ENCODE results near the gene VTA1.
"Not testable (repeated sequence)": the region's sequence is repeated elsewhere in the genome, so short reads cannot be mapped to it uniquely, and the experiment has no call there.

The VTA1 gene, protein sequence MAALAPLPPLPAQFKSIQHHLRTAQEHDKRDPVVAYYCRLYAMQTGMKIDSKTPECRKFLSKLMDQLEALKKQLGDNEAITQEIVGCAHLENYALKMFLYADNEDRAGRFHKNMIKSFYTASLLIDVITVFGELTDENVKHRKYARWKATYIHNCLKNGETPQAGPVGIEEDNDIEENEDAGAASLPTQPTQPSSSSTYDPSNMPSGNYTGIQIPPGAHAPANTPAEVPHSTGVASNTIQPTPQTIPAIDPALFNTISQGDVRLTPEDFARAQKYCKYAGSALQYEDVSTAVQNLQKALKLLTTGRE

DNA sequence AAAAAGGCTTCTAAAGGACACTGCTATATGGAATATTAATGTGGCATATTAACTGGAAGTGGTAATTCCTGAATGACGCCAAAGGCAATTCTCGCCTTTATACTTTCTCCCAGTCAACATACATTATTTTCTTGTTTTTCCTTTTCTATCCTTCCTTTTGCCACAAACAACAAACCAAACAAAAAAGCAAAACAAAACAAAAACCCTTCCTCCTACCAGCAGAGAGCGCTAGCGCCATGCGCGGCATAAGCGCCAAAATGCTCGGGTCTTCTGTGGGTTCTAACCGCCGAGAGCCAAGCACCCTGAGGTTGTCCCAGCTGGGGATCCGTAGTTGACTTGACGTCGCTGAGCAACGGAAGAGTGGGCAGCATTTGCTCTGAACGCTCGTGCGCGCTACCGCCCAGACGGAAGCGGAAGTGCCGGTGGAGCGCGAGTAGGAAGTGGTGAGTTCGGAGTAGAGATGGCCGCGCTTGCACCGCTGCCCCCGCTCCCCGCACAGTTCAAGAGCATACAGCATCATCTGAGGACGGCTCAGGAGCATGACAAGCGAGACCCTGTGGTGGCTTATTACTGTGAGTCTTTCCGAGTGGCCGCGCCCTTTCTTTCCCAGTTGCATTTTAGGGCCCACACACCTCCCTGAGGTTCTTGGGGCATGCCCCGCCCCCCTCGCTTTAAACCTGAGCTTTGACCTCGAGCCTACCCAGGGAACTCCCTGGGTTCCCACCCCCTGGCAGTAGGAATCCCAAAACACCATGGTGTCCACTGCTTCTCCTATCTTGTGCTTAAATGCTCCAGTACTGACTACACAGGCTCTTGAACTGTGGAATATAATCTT, at the start of gene VTA1, which contains the start of gene NMBR:
VTA1 (plus strand) TSS at position 436 of the 835 bp plus-strand sequence; CDS start at position 461, 25 bp downstream.
NMBR (minus strand) TSS at position 295 of the 835 bp plus-strand sequence. CDS start 58,464 bp downstream, outside the sequence.
- DNase-seq, result peak; percentile 99

DNA sequence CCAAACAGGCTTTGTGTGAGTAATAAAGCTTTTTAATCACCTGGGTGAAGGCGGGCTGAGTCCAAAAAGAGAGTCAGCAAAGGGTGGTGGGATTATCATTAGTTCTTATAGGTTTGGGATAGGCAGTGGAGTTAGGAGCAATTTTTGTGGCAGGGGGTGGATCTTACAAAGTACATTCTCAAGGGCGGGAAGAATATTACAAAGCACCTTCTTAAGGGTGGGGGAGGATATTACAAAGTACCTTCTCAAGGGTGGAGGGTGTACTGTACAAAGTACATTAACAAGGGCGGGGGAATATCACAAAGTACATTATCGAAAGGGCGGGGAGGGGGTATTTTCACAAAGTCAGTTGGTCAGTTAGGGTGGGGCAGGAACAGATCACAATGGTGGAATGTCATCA, 42.2 kb upstream of the VTA1 start:
- not testable (repeated sequence) for DNase-seq

DNA sequence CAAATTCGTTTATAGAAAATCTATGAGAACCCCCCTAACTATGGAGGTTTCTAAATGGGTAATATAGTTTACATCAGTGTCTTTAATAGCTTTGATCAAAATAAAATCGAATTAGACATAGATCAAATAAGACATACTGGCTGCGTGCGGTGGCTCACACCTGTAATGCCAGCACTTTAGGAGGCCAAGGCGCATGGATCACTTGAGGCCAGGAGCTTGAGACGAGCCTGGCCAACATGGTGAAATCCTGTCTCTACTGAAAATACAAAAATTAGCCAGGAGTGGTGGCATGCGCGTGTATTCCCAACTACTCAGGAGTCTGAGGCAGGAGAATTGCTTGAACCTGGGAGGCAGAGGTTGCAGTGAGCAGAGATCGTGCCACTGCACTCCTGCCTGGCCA, 36.2 kb upstream of the VTA1 start:
- DNase-seq, result not testable (repeated sequence)

DNA sequence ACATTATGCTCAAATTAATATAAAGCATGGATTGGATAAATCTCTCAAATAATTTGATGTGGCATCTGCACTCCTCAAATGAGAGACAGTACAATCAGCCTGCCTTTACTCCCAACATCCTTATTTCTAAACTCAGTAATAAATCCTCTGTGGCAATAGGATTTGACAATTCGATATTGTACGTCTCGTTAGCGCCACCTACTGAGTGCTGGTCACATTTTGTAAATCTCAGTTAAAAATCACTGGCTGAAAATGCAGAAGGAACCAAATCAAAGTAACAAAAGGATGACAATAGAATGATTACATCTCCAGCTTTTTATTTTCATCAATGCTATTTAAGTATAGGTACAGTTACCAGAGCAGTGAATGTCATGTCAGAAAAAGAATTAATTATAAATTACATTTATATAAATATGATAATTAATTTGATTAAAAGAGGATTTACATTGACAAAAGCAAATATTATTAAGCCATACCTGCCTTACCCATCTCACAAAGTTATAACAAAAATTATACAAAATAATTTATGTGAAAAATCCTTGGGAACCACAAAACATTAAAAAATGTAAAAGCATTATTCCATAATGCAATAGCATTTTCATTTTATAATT, 34.5 kb upstream of the VTA1 start:
- peak; percentile 64 for DNase-seq

DNA sequence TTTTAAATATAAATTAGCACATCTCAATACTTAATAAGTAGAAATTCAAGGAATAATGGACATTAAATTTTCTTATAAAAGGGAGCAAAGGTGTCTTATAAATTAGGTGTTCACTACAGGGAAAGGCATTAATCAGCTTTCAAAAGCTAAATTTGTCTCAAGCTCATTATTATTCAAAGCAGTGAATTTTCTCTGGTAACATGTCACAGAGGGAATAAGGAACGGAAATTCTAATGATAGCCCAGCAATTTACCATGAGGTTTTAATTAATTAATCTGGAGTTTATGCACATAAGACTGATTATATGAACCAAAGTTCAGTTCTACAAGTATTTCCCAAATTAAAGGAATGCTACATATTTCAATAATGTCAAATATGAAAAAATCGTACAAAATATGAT, 29.7 kb upstream of the VTA1 start:
- DNase-seq, result no peak

DNA sequence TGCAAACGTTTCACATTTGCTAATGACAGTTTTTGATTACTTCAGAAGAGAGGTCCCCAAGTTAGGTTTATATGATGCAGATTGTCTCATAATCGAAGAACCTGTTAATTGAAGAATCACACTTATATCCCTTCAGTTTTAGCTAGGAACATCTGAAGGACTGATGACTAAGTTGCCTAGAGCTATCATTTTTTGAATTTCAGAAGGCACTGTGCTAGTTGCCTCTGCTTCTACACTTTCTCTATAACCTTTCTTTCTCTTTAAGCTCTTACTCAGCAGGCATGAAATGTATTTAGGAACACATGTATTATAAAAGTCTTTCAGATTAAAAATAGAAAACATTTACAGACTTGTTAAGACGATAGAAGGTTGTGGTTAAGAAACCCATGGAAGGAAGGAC, 28.7 kb upstream of the VTA1 start:
- DNase-seq, result no peak

DNA sequence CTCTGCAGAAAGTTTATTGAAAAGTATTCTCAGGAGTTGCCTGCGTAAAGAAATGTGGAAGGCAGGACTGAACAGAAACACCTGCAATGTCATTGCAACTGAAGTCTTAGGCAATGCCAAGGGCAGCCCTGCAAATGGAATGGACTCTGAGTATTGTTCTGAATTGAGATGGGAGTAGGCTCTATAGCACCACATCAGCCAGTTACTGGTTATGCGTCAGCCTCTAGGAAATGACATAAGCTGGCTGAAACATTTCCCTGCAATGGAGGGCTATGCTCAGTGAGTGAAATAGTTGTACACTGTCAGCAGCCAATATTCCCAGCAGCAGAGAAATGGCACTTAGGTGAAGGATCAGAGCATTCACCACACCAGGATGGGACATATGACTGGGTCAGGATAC, 28.1 kb upstream of the VTA1 start:
- no peak for DNase-seq

DNA sequence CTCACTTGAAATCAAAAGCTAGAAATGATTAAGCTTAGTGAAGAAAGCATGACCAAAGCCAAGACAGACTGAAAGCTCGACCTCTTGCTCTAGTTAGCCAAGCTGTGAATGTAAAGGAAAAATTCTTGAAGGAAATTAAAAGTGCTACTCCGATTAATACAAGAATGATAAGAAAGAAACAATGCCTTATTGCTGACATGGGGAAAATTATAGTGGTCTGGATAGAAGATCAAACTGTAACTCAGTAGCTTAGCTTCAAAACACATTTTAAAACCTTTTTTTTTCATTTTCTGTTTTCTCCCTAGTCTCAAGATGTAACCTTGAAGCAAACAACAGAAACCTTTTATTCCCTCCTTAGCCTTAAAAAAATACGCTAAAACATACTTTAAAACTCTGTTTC, 25.7 kb upstream of the VTA1 start:
- DNase-seq, result no peak

DNA sequence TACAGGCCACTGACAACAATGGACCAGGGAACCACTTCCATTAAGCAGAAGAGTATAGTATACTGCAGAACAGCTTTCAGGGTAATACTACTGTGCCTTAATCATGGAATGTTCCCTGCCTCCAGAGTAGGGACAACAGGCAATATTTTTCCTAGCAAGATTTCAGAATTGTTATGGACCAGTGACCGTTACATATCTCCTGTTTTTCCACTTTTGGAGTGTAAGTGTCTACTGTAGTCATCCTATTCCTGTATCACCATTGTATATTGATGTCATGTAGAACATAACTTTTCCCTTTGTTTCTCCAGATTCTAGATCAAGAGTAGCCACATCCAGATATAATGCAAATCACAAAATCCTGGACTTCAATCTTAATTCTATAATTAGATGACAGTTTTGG, 16.2 kb upstream of the VTA1 start:
- no peak for DNase-seq

DNA sequence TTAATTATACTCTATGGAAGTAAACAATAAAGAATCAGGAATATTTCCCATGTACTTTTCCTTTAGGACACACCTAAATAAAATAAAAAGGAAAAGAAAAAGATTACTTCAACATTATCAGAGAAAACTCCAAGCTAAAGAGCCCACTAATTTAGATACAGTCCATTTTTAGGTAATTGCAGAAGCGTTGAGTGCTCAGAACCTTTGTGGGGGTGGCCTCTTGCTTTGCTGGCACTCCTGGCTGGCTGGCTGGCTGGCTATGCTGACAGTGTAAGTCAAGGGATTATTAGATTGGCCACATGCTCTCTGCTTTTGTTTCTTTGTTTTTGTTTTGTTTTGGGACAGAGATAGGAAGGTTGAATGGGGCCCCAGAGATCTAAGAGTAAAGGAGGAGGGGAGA, 14.4 kb upstream of the VTA1 start, which contains the start of gene GJE1:
GJE1 (plus strand) TSS at position 301 of the 400 bp plus-strand sequence. CDS start 234 bp downstream, outside the sequence.
- DNase-seq, result no peak

DNA sequence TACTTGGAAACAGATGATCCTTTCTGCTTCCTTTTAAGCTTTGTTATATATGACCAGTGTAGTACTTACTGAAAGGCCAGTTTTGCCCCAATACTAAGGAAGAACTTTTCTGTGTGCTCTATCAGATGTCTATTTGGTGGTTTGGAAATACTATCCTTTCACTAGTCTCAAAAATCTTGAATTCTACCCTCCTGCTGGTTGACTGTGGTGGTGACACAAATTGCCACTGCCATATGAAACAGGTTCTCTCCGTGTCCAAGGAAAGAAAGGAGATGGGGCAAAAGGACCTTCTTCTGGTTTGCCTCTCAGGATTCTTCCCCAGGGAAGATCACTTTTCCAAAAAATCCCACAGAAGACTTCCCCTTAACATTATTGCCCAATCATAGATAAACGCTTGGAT, 8.2 kb upstream of the VTA1 start:
- DNase-seq, result no peak

DNA sequence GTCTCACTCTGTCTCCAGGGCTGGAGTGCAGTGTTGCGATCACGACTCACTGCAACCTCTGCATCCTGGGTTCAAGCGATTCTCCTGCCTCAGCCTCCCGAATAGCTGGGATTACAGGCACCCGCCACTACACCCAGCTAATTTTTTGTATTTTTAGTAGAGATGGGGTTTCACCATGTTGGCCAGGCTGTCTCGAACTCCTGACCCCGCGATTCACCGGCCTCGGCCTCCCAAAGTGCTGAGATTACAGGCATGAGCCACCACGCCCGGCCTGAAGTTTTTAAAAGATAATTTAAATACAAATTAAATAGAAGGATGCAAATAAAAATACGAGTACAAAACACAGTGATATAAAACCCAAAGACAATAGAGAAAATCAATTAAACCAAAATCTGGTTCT, 5.5 kb upstream of the VTA1 start:
- not testable (repeated sequence) for DNase-seq

DNA sequence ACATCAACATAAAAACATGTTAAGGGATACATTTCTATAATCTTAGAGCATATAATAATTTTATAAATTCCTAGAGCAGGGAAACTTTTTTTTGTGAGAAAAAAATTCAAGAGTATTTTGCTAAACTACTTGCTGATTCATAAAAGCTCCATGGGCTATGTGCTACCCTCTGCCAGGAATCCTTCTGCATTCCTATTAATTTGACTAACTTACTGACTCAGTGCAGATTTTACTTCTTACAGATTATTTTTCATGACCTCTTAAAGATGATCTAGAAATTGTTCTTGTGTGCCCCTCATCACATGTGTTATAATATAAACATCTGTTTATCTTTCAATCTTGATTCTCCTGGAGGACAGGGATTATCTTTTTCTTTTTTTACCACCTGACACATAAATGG, 5.7 kb downstream of the VTA1 start:
- DNase-seq, result no peak

DNA sequence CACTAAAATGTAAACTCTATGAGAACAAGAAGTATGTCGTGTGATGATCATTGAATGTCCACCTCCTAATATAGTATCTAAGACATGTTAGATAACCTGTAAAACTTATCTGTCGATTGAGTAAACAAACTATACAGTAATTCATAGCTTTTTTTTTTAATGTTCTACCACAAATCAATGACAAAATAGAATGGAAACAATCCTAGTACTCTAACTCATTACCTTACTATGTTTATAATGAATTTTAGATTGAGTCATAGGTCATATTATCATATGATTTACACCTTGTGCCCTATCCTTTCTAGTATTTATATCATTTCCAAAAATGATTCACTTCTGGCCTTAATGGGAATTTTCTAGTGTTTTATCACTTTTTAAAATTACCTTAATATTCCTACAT, 6.1 kb downstream of the VTA1 start:
- no peak for DNase-seq

DNA sequence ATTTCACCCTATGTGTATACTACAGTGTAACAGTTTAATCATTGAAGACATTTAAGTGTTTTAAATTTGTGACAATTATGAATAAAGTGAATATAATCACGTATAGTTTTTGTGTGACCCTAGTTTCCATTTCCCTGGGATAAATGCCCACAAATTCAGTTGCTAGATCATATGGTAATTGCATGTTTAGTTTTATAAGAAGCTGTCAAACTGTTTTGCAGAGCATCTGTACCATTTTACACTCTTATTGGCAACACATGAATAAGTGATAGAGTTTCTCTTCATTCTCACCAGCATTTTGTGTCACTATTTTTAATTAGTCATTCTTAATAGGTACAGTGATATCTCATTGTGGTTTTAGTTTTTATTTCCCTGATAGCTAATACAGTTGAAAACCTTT, 7.3 kb downstream of the VTA1 start:
- DNase-seq, result no peak

DNA sequence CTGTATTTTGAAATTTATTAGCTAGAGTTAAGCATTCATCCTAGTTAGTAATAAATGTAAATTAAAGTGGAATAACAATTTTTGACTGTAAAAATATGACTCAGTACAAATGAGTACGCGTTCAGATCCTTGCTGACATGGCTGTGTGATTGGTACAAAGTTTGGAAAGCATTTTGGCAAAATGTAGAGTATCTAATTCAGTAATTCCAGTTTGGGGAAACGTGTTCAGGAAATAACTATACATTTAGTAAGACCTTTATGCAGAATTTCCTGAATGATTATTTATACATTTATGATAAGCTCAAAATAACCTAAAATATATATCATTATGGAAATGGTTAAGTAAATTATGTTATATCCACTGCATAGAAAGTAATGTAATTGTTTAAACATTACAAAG, 8.0 kb downstream of the VTA1 start:
- DNase-seq, result no peak

DNA sequence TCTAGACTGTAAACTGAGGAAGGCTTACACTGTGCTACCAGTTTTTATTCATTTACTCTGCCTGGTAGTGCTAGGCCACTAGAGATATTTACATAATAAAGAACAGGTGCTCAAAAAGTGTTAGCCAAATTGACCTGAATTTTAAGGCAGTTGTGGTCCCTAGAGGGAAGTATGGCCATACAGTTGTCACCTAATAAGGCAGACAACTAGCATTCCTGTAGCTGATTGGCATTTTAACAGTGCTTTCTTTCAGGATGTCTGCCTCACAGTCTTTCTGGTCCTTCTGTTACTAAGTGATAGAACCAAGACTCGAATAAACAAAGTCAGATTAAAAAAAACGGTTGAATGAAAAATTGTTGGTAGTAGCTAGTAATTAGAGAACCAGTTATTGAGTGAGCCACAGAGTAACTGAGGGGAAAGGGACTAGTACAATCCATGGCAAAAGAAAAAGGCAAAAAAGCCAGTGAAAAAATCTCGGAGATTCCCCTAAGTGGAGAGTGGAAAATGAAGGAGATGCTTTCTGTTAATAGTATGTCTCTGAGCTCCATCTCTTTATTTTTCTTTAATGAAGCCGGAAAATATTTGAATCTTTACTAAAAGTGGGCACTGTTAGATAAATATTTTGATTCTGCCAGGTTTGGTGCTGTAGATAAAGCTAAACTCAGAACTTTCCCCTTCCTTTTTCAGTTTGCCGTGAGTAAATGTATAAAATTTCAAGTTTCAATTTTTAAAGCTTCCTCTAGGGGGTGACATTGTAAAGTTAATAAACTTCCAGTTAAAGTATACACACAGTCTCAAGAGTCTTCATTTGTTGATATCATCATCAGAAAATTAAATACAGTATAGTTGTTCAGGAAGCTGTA, 9.1 kb downstream of the VTA1 start:
- no peak for DNase-seq

DNA sequence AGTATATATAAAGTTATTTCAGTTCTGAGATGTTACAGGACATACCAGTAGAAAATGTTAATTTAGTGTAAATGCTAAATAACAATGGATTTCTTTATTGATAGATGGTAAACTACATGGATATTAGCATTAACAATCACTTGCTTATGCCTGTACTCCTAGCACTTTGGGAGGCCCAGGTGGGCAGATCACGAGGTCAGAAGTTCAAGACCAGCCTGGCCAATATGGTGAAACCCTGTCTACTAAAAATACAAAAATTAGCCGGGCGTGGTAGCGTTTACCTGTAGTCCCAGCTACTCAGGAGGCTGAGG, 9.7 kb downstream of the VTA1 start:
- DNase-seq, result not testable (repeated sequence)

DNA sequence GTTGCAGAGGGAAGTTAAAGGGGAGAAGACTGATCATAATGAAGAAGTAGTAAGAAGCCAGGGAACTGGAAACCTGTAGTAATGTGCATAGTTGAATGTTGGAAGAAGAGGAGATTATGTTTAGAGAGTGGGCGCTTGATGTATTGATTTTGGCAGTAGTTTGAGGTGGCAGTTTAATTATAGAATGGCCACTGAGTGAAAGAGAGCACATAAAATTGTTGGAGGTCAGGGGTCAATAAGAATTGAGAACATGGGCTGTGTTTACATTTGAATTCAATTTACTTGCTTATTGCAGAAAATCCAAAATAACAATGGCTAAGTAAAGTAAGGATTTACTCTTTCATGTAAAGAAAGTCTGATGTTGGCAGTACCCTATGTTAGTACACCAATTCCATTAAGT, 15.7 kb downstream of the VTA1 start:
- peak; percentile 21 for DNase-seq

DNA sequence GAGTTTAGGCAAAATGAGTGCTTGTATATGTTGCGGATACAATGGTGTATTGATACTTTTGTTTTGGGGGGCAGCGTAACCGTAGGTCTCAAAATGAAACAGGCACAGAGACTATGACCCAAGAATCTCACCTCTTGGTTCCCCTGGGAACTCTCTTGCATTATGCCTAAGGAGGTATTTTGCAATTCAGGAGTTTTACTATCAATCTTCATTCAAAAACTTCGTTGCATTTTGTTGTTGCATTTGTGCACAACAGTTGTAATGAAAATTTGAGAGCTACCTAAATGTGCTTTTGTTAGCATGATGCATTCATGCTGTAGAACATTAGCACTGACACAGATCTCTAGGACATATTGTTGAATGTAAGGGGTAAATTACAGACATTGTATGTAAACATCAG, 18.2 kb downstream of the VTA1 start:
- DNase-seq, result no peak

DNA sequence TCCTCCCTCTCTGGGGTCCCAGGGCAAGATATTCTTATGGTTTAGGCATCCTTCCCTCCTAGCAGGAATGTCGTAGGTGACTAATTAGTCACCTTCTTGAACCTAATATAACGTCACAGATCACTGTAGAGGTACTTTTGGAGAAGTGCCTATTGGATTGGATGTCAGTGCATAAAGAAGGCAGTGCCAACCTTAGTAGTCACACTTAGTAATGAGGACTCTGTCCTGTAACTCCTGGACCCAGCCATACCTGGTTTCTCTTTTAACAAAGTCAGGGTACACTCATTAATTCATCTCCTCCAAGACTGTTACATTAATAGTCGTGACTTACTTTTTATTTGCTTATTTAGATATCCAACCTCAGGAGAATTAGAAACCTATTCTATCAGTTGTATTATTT, 20.0 kb downstream of the VTA1 start:
- no peak for DNase-seq

DNA sequence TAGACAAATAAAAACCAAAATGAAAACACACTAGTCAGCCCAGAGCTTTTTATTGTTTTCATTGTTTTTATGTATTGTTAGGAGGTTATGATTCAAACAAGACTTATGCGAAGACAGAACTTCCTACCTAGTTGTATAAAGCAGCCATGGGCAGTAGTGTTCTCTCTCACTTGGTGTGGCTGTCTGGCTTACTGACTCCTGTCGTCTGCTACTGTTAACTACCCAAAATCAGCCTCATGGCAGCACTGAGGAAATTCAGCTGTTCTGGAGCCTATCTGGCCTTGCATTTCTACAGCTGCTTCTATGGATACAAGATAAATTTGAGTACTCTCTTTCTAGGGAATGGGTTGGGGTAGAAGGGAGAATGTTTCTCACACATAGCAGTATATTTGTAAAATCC, 20.4 kb downstream of the VTA1 start:
- DNase-seq, result no peak

DNA sequence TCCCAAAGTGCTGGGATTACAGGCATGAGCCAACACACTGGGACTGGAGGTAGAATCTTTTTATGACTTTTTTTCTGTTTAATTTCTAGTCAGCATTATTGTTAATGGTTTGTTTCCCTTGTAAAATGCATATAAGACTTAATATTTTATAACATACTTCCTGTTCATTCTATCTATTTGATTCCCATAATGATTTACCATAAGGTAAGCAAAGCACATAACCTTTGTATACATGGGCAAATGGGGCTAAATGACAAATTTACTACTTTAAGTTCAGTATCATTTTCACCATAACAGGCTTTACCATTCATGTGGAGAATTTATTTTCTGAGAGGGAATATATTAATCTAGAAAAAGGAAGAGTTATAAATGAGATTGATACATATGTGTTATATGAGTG, 24.3 kb downstream of the VTA1 start:
- DNase-seq, result no peak
